Smooth muscle cell (in vitro differentiated cells): ENCODE results near the gene COMMD6. TPM values are rescaled to one million over a fixed set of nuclear protein-coding genes. Genes with fewer than 3 reads are reported as not detected.
A peak's percentile ranks its signal among the peaks of the same experiment; 100 is the strongest.

Experiments used
- DNase-seq: peaks from one replicate; lab custom pipeline; 2025; ENCODE audit not compliant: unreplicated experiment; lab: John Stamatoyannopoulos, UW
- H2AFZ ChIP-seq: fragments of 200-600 bp; sonication (generic); 2 replicates; pipeline ENCODE4 v1.6.0; 2016; ENCODE audit warnings: antibody characterized with exemption, low read depth, mild to moderate bottlenecking
- H3F3A ChIP-seq: fragments of 200-600 bp; sonication (generic); 2 replicates; pipeline ENCODE4 v1.6.0; 2017; ENCODE audit warnings: antibody characterized with exemption, low read depth
- H3K27ac ChIP-seq: fragments of 200-600 bp; sonication (generic); 2 replicates; pipeline ENCODE4 v1.5.1; 2016; ENCODE audit warnings: low read depth, mild to moderate bottlenecking
- H3K27me3 ChIP-seq: fragments of 200-600 bp; sonication (generic); 2 replicates; pipeline ENCODE4 v1.6.1; 2016; ENCODE audit warnings: low read depth, mild to moderate bottlenecking
- H3K36me3 ChIP-seq: fragments of 200-600 bp; sonication (generic); 2 replicates; pipeline ENCODE4 v1.5.1; 2016; ENCODE audit warnings: low read depth
- H3K4me1 ChIP-seq: fragments of 200-600 bp; sonication (generic); 2 replicates; pipeline ENCODE4 v1.5.1; 2016; ENCODE audit warnings: low read depth
- H3K4me2 ChIP-seq: fragments of 200-600 bp; sonication (generic); 2 replicates; pipeline ENCODE4 v1.6.0; 2016; ENCODE audit warnings: mild to moderate bottlenecking
- H3K4me3 ChIP-seq: fragments of 200-600 bp; sonication (generic); 2 replicates; pipeline ENCODE4 v1.5.1; 2016; ENCODE audit warnings: mild to moderate bottlenecking
- H3K79me2 ChIP-seq: fragments of 200-600 bp; sonication (generic); 2 replicates; pipeline ENCODE4 v1.6.0; 2016; ENCODE audit warnings: low read depth, mild to moderate bottlenecking
- H3K9ac ChIP-seq: fragments of 200-600 bp; sonication (generic); 2 replicates; pipeline ENCODE4 v1.6.0; 2016; ENCODE audit warnings: low read depth
- H3K9me3 ChIP-seq: fragments of 200-600 bp; sonication (generic); replicated peaks from 2 replicates; pipeline ENCODE4 v1.5.1; 2016; ENCODE audit warnings: low read depth
- H4K20me1 ChIP-seq: fragments of 200-600 bp; sonication (generic); 2 replicates; pipeline ENCODE4 v1.6.0; 2016; ENCODE audit warnings: low read depth
- CTCF ChIP-seq: fragments of 200-600 bp; sonication (generic); IDR thresholded peaks from 2 replicates; pipeline ENCODE4 v1.5.1; 2017; ENCODE audit warnings: borderline replicate concordance, mild to moderate bottlenecking, antibody characterized with exemption; ENCODE audit not compliant: insufficient read depth, poor library complexity, severe bottlenecking
- WGBS: methylation state at CpG from one replicate; pipeline ENCODE4 v1.1.7; 2016; ENCODE audit warnings: low lambda C conversion rate; 5-methylcytosine and 5-hydroxymethylcytosine counted together
- polyA plus RNA-seq: library from polyadenylated mRNA; unstranded; fragments of >200 nt; fragmentation: Nextera tagmentation; extraction: Ambion mirVana; gene quantifications from 2 replicates; pipeline ENCODE4 v1.2.1, GENCODE V29; 2016
- total RNA-seq: library from RNA; depleted of rRNA; stranded (reverse); fragments of >200 nt; gene quantifications from 2 replicates; pipeline ENCODE4 v1.2.3, GENCODE V29; 2014

Gene COMMD6
- total and polyA plus RNA-seq, 2 experiments from 2014 or later: 270 to 291 TPM

- H3K27ac ChIP-seq: no peak overlapping the region
- no peak for TF ChIP-seq CTCF
- peaks cover 40% of the 10 kb centered on the region for H4K20me1 ChIP-seq
- no peak overlapping the region for H3K9ac ChIP-seq
- no peaks in the 10 kb centered on the region for H3K27me3 ChIP-seq
- H3K4me1 ChIP-seq: peaks cover 18% of the 10 kb centered on the region
- DNase-seq: peak; percentile 18
- 1% methylated on average over 31 of the region's 48 CpGs for WGBS
- H3K4me3 ChIP-seq: peak overlapping the region; percentile 90
- H3F3A ChIP-seq: no peaks in the 10 kb centered on the region
- peak overlapping the region; percentile 56 for H2AFZ ChIP-seq
- no peaks in the 10 kb centered on the region for H3K9me3 ChIP-seq
- no peaks in the 10 kb centered on the region for H3K36me3 ChIP-seq
- H3K79me2 ChIP-seq: peaks cover 30% of the 10 kb centered on the region
- peak overlapping the region; percentile 96 for H3K4me2 ChIP-seq
These were observed 56.9 kb downstream of the COMMD6 start for GRCh38 chr13:75480671-75481175.

- Histone ChIP-seq H3K79me2 (peaks cover 41% of the 10 kb centered on the region), H4K20me1 (peaks cover 42% of the 10 kb centered on the region)
- DNase-seq: no peak
These were observed 58.4 kb downstream of the COMMD6 start for GRCh38 chr13:75479102-75479740.

GRCh38 chr13:75478659-75479058 is 59.0 kb downstream of the COMMD6 start:
- no peak for DNase-seq
- H3K9ac ChIP-seq: no peak overlapping the region
- H3K27ac ChIP-seq: no peak overlapping the region
- peaks cover 42% of the 10 kb centered on the region for H4K20me1 ChIP-seq
- no peaks in the 10 kb centered on the region for H3F3A ChIP-seq
- H2AFZ ChIP-seq: no peak overlapping the region
- peaks cover 46% of the 10 kb centered on the region for H3K79me2 ChIP-seq
- WGBS: 93% methylated on average over 4 of the region's 4 CpGs
- H3K4me1 ChIP-seq: peaks cover 12% of the 10 kb centered on the region
- H3K4me2 ChIP-seq: no peak overlapping the region
- H3K9me3 ChIP-seq: no peaks in the 10 kb centered on the region
- no peaks in the 10 kb centered on the region for H3K36me3 ChIP-seq
- no peak overlapping the region for H3K4me3 ChIP-seq
- H3K27me3 ChIP-seq: no peaks in the 10 kb centered on the region
- no peak for TF ChIP-seq CTCF

More at GRCh38 chr13:75479102-75479740, 58.4 kb downstream of the COMMD6 start:
- Histone ChIP-seq H3K4me1 (peaks cover 12% of the 10 kb centered on the region), H2AFZ (no peak overlapping the region), H3K4me3 (no peak overlapping the region), H3K27ac (no peak overlapping the region), H3K27me3 (no peaks in the 10 kb centered on the region), H3K36me3 (no peaks in the 10 kb centered on the region), H3K4me2 (peak overlapping the region; percentile 96), H3K9me3 (no peaks in the 10 kb centered on the region), H3F3A (no peaks in the 10 kb centered on the region), H3K9ac (no peak overlapping the region)
- WGBS: 79% methylated on average over 5 of the region's 5 CpGs
- TF ChIP-seq CTCF: no peak

Other genes with a start within 250 kb of the COMMD6 start
- gene TBC1D4, start 55.7 kb downstream of the COMMD6 start, total RNA-seq: 21.9 and 22.4 TPM in 2 replicates
- gene TBC1D4, start 55.7 kb downstream of the COMMD6 start, polyA plus RNA-seq: 6.4 and 7.7 TPM in 2 replicates
- 45.6 and 50.9 TPM in 2 replicates for gene UCHL3, start 11.9 kb upstream of the COMMD6 start, total RNA-seq
- 47.3 and 76.7 TPM in 2 replicates for gene UCHL3, start 11.9 kb upstream of the COMMD6 start, polyA plus RNA-seq
- gene LMO7, start 98.5 kb upstream of the COMMD6 start, total RNA-seq: 213 and 253 TPM in 2 replicates
- gene LMO7, start 98.5 kb upstream of the COMMD6 start, polyA plus RNA-seq: 152 and 157 TPM in 2 replicates